ENCODE data around the gene TGOLN2.

The TGOLN2 gene

GRCh38 chr2:85310330-85310729, 17.5 kb downstream of the TGOLN2 start:
- TF ChIP-seq JUND (IDR thresholded peaks at IDR 0.05; ENCODE audit: low read depth): no peak
- no peak for DNase-seq (ENCODE audit: low read depth in 1 of 2, low spot score in 1 of 2)
- in situ Hi-C loops (cut with HindIII; ENCODE audit: low pct_unique_long_range_greater_than_20kb, low sequenced_read_pairs): no loop called here

GRCh38 chr2:85309699-85310321, 18.0 kb downstream of the TGOLN2 start:
- TF ChIP-seq JUND (IDR thresholded peaks at IDR 0.05; ENCODE audit: low read depth): no peak
- in situ Hi-C loops (cut with HindIII; ENCODE audit: low pct_unique_long_range_greater_than_20kb, low sequenced_read_pairs): no loop called here
- DNase-seq (ENCODE audit: low read depth in 1 of 2, low spot score in 1 of 2): no peak

GRCh38 chr2:85308896-85309555, 18.8 kb downstream of the TGOLN2 start:
- in situ Hi-C loops (cut with HindIII; ENCODE audit: low pct_unique_long_range_greater_than_20kb, low sequenced_read_pairs): no loop called here
- no peak for TF ChIP-seq JUND (IDR thresholded peaks at IDR 0.05; ENCODE audit: low read depth)

GRCh38 chr2:85308201-85308600, 19.6 kb downstream of the TGOLN2 start:
- no peak for DNase-seq (ENCODE audit: low read depth in 1 of 2, low spot score in 1 of 2)
- no peak for TF ChIP-seq JUND (IDR thresholded peaks at IDR 0.05; ENCODE audit: low read depth)
- in situ Hi-C loops (cut with HindIII; ENCODE audit: low pct_unique_long_range_greater_than_20kb, low sequenced_read_pairs): no loop called here

More at GRCh38 chr2:85308896-85309555, 18.8 kb downstream of the TGOLN2 start:
- no peak for DNase-seq (ENCODE audit: low read depth in 1 of 2, low spot score in 1 of 2)

- in situ Hi-C loops (cut with HindIII; ENCODE audit: low pct_unique_long_range_greater_than_20kb, low sequenced_read_pairs): no loop called here
- no peak for TF ChIP-seq JUND (IDR thresholded peaks at IDR 0.05; ENCODE audit: low read depth)
- no peak for DNase-seq (ENCODE audit: low read depth in 1 of 2, low spot score in 1 of 2)
Measured at GRCh38 chr2:85307527-85307897, 20.3 kb downstream of the TGOLN2 start.

GRCh38 chr2:85303780-85304531, 23.8 kb downstream of the TGOLN2 start:
- in situ Hi-C loops (cut with HindIII; ENCODE audit: low pct_unique_long_range_greater_than_20kb, low sequenced_read_pairs): no loop called here
- TF ChIP-seq JUND (IDR thresholded peaks at IDR 0.05; ENCODE audit: low read depth): no peak
- no peak for DNase-seq (ENCODE audit: low read depth in 1 of 2, low spot score in 1 of 2)

GRCh38 chr2:85302121-85302520, 25.7 kb downstream of the TGOLN2 start:
- no peak for DNase-seq (ENCODE audit: low read depth in 1 of 2, low spot score in 1 of 2)
- no peak for TF ChIP-seq JUND (IDR thresholded peaks at IDR 0.05; ENCODE audit: low read depth)
- in situ Hi-C loops (cut with HindIII; ENCODE audit: low pct_unique_long_range_greater_than_20kb, low sequenced_read_pairs): no loop called here

- no peak for DNase-seq (ENCODE audit: low read depth in 1 of 2, low spot score in 1 of 2)
- no peak for TF ChIP-seq JUND (IDR thresholded peaks at IDR 0.05; ENCODE audit: low read depth)
- in situ Hi-C loops (cut with HindIII; ENCODE audit: low pct_unique_long_range_greater_than_20kb, low sequenced_read_pairs): no loop called here
Measured at GRCh38 chr2:85291425-85292023, 36.3 kb downstream of the TGOLN2 start.

- no peak for TF ChIP-seq JUND (IDR thresholded peaks at IDR 0.05; ENCODE audit: low read depth)
- DNase-seq (ENCODE audit: low read depth in 1 of 2, low spot score in 1 of 2): no peak
- in situ Hi-C loops (cut with HindIII; ENCODE audit: low pct_unique_long_range_greater_than_20kb, low sequenced_read_pairs): no loop called here
Measured at GRCh38 chr2:85288244-85288725, 39.5 kb downstream of the TGOLN2 start.

GRCh38 chr2:85287721-85288120, 40.1 kb downstream of the TGOLN2 start:
- in situ Hi-C loops (cut with HindIII; ENCODE audit: low pct_unique_long_range_greater_than_20kb, low sequenced_read_pairs): no loop called here
- no peak for TF ChIP-seq JUND (IDR thresholded peaks at IDR 0.05; ENCODE audit: low read depth)
- DNase-seq (ENCODE audit: low read depth in 1 of 2, low spot score in 1 of 2): no peak

GRCh38 chr2:85286918-85287317, 40.9 kb downstream of the TGOLN2 start:
- in situ Hi-C loops (cut with HindIII; ENCODE audit: low pct_unique_long_range_greater_than_20kb, low sequenced_read_pairs): no loop called here
- TF ChIP-seq JUND (IDR thresholded peaks at IDR 0.05; ENCODE audit: low read depth): no peak
- DNase-seq (ENCODE audit: low read depth in 1 of 2, low spot score in 1 of 2): no peak

GRCh38 chr2:85283641-85284040, 44.1 kb downstream of the TGOLN2 start:
- in situ Hi-C loops (cut with HindIII; ENCODE audit: low pct_unique_long_range_greater_than_20kb, low sequenced_read_pairs): no loop called here
- DNase-seq (ENCODE audit: low read depth in 1 of 2, low spot score in 1 of 2): no peak

GRCh38 chr2:85282914-85283313, 44.9 kb downstream of the TGOLN2 start:
- in situ Hi-C loops (cut with HindIII; ENCODE audit: low pct_unique_long_range_greater_than_20kb, low sequenced_read_pairs): no loop called here
- no peak for TF ChIP-seq JUND (IDR thresholded peaks at IDR 0.05; ENCODE audit: low read depth)
- DNase-seq (ENCODE audit: low read depth in 1 of 2, low spot score in 1 of 2): no peak

More at GRCh38 chr2:85283641-85284040, 44.1 kb downstream of the TGOLN2 start:
- no peak for TF ChIP-seq JUND (IDR thresholded peaks at IDR 0.05; ENCODE audit: low read depth)
